Osteocyte (in vitro differentiated cells): Measurements from ENCODE around the gene NSF. TPM values are rescaled to one million over a fixed set of nuclear protein-coding genes. Genes with fewer than 3 reads are reported as not detected.
"Not testable (repeated sequence)": the region's sequence is repeated elsewhere in the genome, so short reads cannot be mapped to it uniquely, and the experiment has no call there.

Experiments used
- DNase-seq: peaks from one replicate; pipeline ENCODE4 v3.0.0; 2021; ENCODE audit warnings: mixed read lengths; ENCODE audit not compliant: unreplicated experiment; ENCODE audit errors: extremely low spot score
- H3K27ac Mint-ChIP-seq: one replicate; pipeline ENCODE4 v1.8.0; 2021; ENCODE audit warnings: mild to moderate bottlenecking, mixed read lengths; ENCODE audit not compliant: unreplicated experiment
- H3K27me3 Mint-ChIP-seq: one replicate; pipeline ENCODE4 v1.8.0; 2021; ENCODE audit warnings: mixed read lengths; ENCODE audit not compliant: unreplicated experiment
- H3K36me3 Mint-ChIP-seq: one replicate; pipeline ENCODE4 v1.8.0; 2021; ENCODE audit warnings: mixed read lengths; ENCODE audit not compliant: unreplicated experiment
- H3K4me1 Mint-ChIP-seq: one replicate; pipeline ENCODE4 v1.8.0; 2021; ENCODE audit warnings: mixed read lengths; ENCODE audit not compliant: unreplicated experiment
- H3K4me3 Mint-ChIP-seq: one replicate; pipeline ENCODE4 v1.8.0; 2021; ENCODE audit warnings: mild to moderate bottlenecking, moderate library complexity, mixed read lengths; ENCODE audit not compliant: unreplicated experiment
- H3K9me3 Mint-ChIP-seq: one replicate; pipeline ENCODE4 v1.8.0; 2021; ENCODE audit warnings: mixed read lengths; ENCODE audit not compliant: unreplicated experiment
- total RNA-seq: library from RNA; stranded (reverse); gene quantifications from 2 replicates; pipeline ENCODE4 v1.2.1, GENCODE V29; 2021
- TF ChIP-seq, protein P1 (sequence below): fragments of 200-600 bp; sonication (generic); IDR thresholded peaks from 2 replicates; pipeline ENCODE4 v1.5.0; 2021; ENCODE audit warnings: antibody characterized with exemption, mild to moderate bottlenecking, moderate library complexity

Gene NSF
- total RNA-seq, 1 donor from 2014 or later: 48.0 TPM

- Mint-ChIP-seq H3K4me1 (peaks cover 8% of the 10 kb centered on the region), H3K4me3 (no peak overlapping the region), H3K36me3 (peaks cover 36% of the 10 kb centered on the region), H3K9me3 (no peaks in the 10 kb centered on the region), H3K27me3 (no peaks in the 10 kb centered on the region), H3K27ac (no peak overlapping the region)
- DNase-seq: no peak
- TF ChIP-seq, protein P1, sequence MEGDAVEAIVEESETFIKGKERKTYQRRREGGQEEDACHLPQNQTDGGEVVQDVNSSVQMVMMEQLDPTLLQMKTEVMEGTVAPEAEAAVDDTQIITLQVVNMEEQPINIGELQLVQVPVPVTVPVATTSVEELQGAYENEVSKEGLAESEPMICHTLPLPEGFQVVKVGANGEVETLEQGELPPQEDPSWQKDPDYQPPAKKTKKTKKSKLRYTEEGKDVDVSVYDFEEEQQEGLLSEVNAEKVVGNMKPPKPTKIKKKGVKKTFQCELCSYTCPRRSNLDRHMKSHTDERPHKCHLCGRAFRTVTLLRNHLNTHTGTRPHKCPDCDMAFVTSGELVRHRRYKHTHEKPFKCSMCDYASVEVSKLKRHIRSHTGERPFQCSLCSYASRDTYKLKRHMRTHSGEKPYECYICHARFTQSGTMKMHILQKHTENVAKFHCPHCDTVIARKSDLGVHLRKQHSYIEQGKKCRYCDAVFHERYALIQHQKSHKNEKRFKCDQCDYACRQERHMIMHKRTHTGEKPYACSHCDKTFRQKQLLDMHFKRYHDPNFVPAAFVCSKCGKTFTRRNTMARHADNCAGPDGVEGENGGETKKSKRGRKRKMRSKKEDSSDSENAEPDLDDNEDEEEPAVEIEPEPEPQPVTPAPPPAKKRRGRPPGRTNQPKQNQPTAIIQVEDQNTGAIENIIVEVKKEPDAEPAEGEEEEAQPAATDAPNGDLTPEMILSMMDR: no peak
These were observed 165.7 kb downstream of the NSF start for GRCh38 chr17:46756081-46756735.

GRCh38 chr17:46756861-46757260 is 166.4 kb downstream of the NSF start:
- TF ChIP-seq, protein P1: no peak

GRCh38 chr17:46757588-46757987 is 167.1 kb downstream of the NSF start:
- H3K4me1 Mint-ChIP-seq, H3K27ac Mint-ChIP-seq, H3K27me3 Mint-ChIP-seq, H3K4me3 Mint-ChIP-seq, H3K9me3 Mint-ChIP-seq, DNase-seq: not testable (repeated sequence)
- H3K36me3 Mint-ChIP-seq: peaks cover 32% of the 10 kb centered on the region

More at GRCh38 chr17:46756861-46757260, 166.4 kb downstream of the NSF start:
- H3K9me3 Mint-ChIP-seq: no peaks in the 10 kb centered on the region
- no peak overlapping the region for H3K27ac Mint-ChIP-seq
- no peak overlapping the region for H3K4me3 Mint-ChIP-seq
- DNase-seq: no peak
- peaks cover 33% of the 10 kb centered on the region for H3K36me3 Mint-ChIP-seq
- H3K27me3 Mint-ChIP-seq: no peaks in the 10 kb centered on the region
- peaks cover 8% of the 10 kb centered on the region for H3K4me1 Mint-ChIP-seq

- H3K4me3 Mint-ChIP-seq: no peak overlapping the region
- TF ChIP-seq, protein P1: no peak
- no peak for DNase-seq
- H3K27me3 Mint-ChIP-seq: no peaks in the 10 kb centered on the region
- H3K36me3 Mint-ChIP-seq: peaks cover 32% of the 10 kb centered on the region
- no peak overlapping the region for H3K27ac Mint-ChIP-seq
- no peaks in the 10 kb centered on the region for H3K9me3 Mint-ChIP-seq
- H3K4me1 Mint-ChIP-seq: peaks cover 11% of the 10 kb centered on the region
These were observed 168.1 kb downstream of the NSF start for GRCh38 chr17:46758614-46759013.

DNA sequence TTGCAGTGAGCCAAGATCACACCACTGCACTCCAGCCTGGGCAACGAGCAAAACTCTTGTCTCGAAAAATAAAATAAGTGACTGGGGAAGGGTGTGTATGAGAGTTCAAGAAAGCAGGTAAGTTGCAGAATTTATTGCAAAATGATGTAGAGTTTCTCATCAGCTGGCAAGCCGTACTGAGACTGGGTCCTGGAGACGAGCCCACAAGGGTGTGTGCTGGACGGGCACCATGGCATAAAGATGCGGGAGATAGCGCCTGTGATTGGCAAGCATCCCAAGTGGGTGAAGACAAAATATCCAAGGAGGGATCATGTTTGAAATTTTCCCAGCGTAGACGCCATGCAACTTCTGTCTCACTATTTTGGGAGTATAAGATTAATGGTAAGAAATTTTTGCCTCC is 168.7 kb downstream of the NSF start:
- no peaks in the 10 kb centered on the region for H3K27me3 Mint-ChIP-seq
- no peaks in the 10 kb centered on the region for H3K9me3 Mint-ChIP-seq
- H3K4me3 Mint-ChIP-seq: no peak overlapping the region
- H3K36me3 Mint-ChIP-seq: peaks cover 27% of the 10 kb centered on the region
- TF ChIP-seq, protein P1: no peak
- H3K27ac Mint-ChIP-seq: no peak overlapping the region
- no peak for DNase-seq
- peaks cover 12% of the 10 kb centered on the region for H3K4me1 Mint-ChIP-seq
